Osteoblast (primary cell): Measurements from ENCODE around the gene GPX3. TPM values are rescaled to one million over a fixed set of nuclear protein-coding genes. Genes with fewer than 3 reads are reported as not detected.

ENCODE experiments used
- DNase-seq: peaks from one replicate; pipeline ENCODE4 v3.0.0; 2011; ENCODE audit warnings: low spot score, mixed read lengths; ENCODE audit not compliant: insufficient read length; ENCODE audit errors: missing footprints
- H2AFZ ChIP-seq: 2 replicates; pipeline ENCODE4 v1.6.0; 2011; ENCODE audit warnings: mild to moderate bottlenecking, low read length
- H3K27ac ChIP-seq: 2 replicates; pipeline ENCODE4 v1.5.1; 2011; ENCODE audit warnings: mild to moderate bottlenecking, low read depth, low read length, moderate library complexity
- H3K27me3 ChIP-seq: 2 replicates; pipeline ENCODE4 v1.6.0; 2012; ENCODE audit warnings: mild to moderate bottlenecking, control low read depth, inconsistent platforms, low read length, moderate library complexity; ENCODE audit not compliant: insufficient read depth
- H3K36me3 ChIP-seq: 2 replicates; pipeline ENCODE4 v1.5.1; 2011; ENCODE audit warnings: mild to moderate bottlenecking, low read length, control low read depth, moderate library complexity; ENCODE audit not compliant: insufficient read depth
- H3K4me1 ChIP-seq: 2 replicates; pipeline ENCODE4 v1.5.1; 2011; ENCODE audit warnings: mild to moderate bottlenecking, low read length, control low read depth, moderate library complexity; ENCODE audit not compliant: insufficient read depth
- H3K4me2 ChIP-seq: 2 replicates; pipeline ENCODE4 v1.6.0; 2011; ENCODE audit warnings: mild to moderate bottlenecking, low read length; ENCODE audit not compliant: insufficient read depth
- H3K4me3 ChIP-seq: fragments of 200-600 bp; sonication (generic); 3 replicates; pipeline ENCODE4 v1.5.1; 2012; ENCODE audit warnings: mild to moderate bottlenecking, low read length, inconsistent platforms; ENCODE audit not compliant: insufficient read depth
- H3K79me2 ChIP-seq: 2 replicates; pipeline ENCODE4 v1.6.0; 2012; ENCODE audit warnings: mild to moderate bottlenecking, low read length, control low read depth, inconsistent platforms; ENCODE audit not compliant: insufficient read depth
- H3K9me3 ChIP-seq: 2 replicates; pipeline ENCODE4 v1.5.1; 2011; ENCODE audit warnings: low read depth, low read length, control low read depth
- H4K20me1 ChIP-seq: 2 replicates; pipeline ENCODE4 v1.6.0; 2012; ENCODE audit warnings: mild to moderate bottlenecking, low read length, control low read depth; ENCODE audit not compliant: insufficient read depth
- total RNA-seq: library from RNA; depleted of rRNA; stranded (reverse); fragments of >200 nt; gene quantifications from 2 replicates; pipeline ENCODE4 v1.2.3, GENCODE V29; 2012
- TF ChIP-seq, protein P1 (sequence below): IDR thresholded peaks from 2 replicates; pipeline ENCODE4 v1.5.1; 2011; ENCODE audit warnings: mild to moderate bottlenecking, low read depth, low read length, moderate library complexity; ENCODE audit errors: extremely low read depth

GPX3 gene
- total RNA-seq, 1 donor = 9.8 TPM

- Histone ChIP-seq H3K4me3 (no peak overlapping the region), H3K36me3 (no peaks in the 10 kb centered on the region), H3K27ac (peak overlapping the region; percentile 62), H4K20me1 (peaks cover 44% of the 10 kb centered on the region), H3K79me2 (peaks cover 80% of the 10 kb centered on the region), H2AFZ (no peak overlapping the region), H3K27me3 (no peaks in the 10 kb centered on the region), H3K4me1 (peaks cover 42% of the 10 kb centered on the region), H3K9me3 (no peaks in the 10 kb centered on the region), H3K4me2 (no peak overlapping the region)
- DNase-seq = peak; percentile 83
- TF ChIP-seq, protein P1, sequence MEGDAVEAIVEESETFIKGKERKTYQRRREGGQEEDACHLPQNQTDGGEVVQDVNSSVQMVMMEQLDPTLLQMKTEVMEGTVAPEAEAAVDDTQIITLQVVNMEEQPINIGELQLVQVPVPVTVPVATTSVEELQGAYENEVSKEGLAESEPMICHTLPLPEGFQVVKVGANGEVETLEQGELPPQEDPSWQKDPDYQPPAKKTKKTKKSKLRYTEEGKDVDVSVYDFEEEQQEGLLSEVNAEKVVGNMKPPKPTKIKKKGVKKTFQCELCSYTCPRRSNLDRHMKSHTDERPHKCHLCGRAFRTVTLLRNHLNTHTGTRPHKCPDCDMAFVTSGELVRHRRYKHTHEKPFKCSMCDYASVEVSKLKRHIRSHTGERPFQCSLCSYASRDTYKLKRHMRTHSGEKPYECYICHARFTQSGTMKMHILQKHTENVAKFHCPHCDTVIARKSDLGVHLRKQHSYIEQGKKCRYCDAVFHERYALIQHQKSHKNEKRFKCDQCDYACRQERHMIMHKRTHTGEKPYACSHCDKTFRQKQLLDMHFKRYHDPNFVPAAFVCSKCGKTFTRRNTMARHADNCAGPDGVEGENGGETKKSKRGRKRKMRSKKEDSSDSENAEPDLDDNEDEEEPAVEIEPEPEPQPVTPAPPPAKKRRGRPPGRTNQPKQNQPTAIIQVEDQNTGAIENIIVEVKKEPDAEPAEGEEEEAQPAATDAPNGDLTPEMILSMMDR = no peak
These were observed 51.6 kb downstream of the GPX3 start for GRCh38 chr5:151071848-151072629.

- Histone ChIP-seq H3K27ac (no peak overlapping the region), H3K4me1 (peaks cover 42% of the 10 kb centered on the region), H4K20me1 (peaks cover 44% of the 10 kb centered on the region), H2AFZ (no peak overlapping the region), H3K4me3 (no peak overlapping the region), H3K4me2 (no peak overlapping the region), H3K9me3 (no peaks in the 10 kb centered on the region), H3K79me2 (peaks cover 80% of the 10 kb centered on the region), H3K27me3 (no peaks in the 10 kb centered on the region), H3K36me3 (no peaks in the 10 kb centered on the region)
- TF ChIP-seq, protein P1 = no peak
- DNase-seq = peak; percentile 83
These were observed 52.2 kb downstream of the GPX3 start for GRCh38 chr5:151072630-151073025.

DNA sequence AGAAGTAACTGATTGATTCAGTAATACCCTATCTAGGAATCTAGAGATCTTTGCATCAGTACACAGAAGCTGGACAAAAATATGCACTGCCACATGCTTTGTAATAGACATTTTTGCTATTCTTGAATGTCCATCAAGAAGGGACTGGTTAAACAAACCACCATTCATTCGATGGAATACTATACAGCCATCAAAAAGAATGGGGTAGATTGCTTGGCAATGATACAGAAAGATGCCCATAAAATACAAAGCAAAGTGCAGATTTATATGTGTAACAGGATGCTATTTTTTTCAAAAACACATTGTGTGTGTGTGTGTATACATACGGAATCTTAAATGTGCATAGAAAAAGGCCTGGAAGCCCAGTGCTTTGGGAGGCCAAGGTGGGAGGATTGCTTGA is 52.9 kb downstream of the GPX3 start:
- no peak for DNase-seq
- no peaks in the 10 kb centered on the region for H3K27me3 ChIP-seq
- H3K9me3 ChIP-seq = no peaks in the 10 kb centered on the region
- H3K36me3 ChIP-seq = no peaks in the 10 kb centered on the region
- no peak overlapping the region for H3K27ac ChIP-seq
- H3K4me1 ChIP-seq = peaks cover 42% of the 10 kb centered on the region
- no peak overlapping the region for H3K4me2 ChIP-seq
- H3K4me3 ChIP-seq = no peak overlapping the region
- peaks cover 39% of the 10 kb centered on the region for H4K20me1 ChIP-seq
- TF ChIP-seq, protein P1 = no peak
- peaks cover 80% of the 10 kb centered on the region for H3K79me2 ChIP-seq
- H2AFZ ChIP-seq = no peak overlapping the region

DNA sequence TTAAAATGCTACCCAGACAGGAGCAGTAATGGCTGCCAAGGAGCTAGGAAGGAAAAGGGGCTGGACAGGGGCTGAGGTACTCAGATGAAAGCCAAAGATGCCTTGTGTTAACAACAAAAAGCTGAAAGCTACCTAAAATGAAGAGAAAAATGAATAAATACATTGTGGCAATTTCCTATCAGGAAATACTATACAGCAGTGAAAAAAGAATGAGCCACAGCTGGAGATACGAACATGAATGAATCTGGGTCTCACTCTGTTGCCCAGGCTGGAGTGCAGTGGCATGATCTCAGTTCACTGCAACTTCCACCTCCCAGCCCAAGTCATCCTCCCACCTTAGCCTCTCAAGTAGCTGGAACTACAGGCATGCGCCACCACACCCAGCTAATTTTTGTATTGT is 54.2 kb downstream of the GPX3 start:
- H3K4me3 ChIP-seq = no peak overlapping the region
- peaks cover 77% of the 10 kb centered on the region for H3K79me2 ChIP-seq
- no peaks in the 10 kb centered on the region for H3K27me3 ChIP-seq
- no peaks in the 10 kb centered on the region for H3K9me3 ChIP-seq
- TF ChIP-seq, protein P1 = no peak
- H3K4me2 ChIP-seq = no peak overlapping the region
- no peak overlapping the region for H2AFZ ChIP-seq
- peaks cover 32% of the 10 kb centered on the region for H4K20me1 ChIP-seq
- peaks cover 4% of the 10 kb centered on the region for H3K36me3 ChIP-seq
- H3K27ac ChIP-seq = no peak overlapping the region
- DNase-seq = no peak
- H3K4me1 ChIP-seq = peaks cover 44% of the 10 kb centered on the region
